Esophagus squamous epithelium (tissue), 5 donors: Measurements from ENCODE around the gene TPSB2. TPM values are rescaled to one million over a fixed set of nuclear protein-coding genes. Genes with fewer than 3 reads are reported as not detected.
"Not testable (repeated sequence)": the region's sequence is repeated elsewhere in the genome, so short reads cannot be mapped to it uniquely, and the experiment has no call there.

Experiments
- DNase-seq: peaks from one replicate; lab custom pipeline; 2025; lab: John Stamatoyannopoulos, UW
- H3K27ac ChIP-seq, 4 donors: fragments of 200-600 bp; sonication (generic); one replicate each; pipeline ENCODE4 v1.5.1; 2016 to 2019; ENCODE audit warnings: mild to moderate bottlenecking in 1 of 4
- H3K27me3 ChIP-seq, 4 donors: fragments of 200-600 bp; sonication (generic); 1 replicate in 3 of 4; 2 replicates in 1 of 4; pipeline versions ENCODE4 v1.5.1 to v1.6.0; 2017 to 2021; ENCODE audit warnings: antibody characterized with exemption in 1 of 4
- H3K36me3 ChIP-seq, 3 donors: fragments of 200-600 bp; sonication (generic); one replicate each; pipeline ENCODE4 v1.5.1; 2016 to 2019
- H3K4me1 ChIP-seq, 3 donors: fragments of 200-600 bp; sonication (generic); one replicate each; pipeline ENCODE4 v1.5.1; 2017 to 2019
- H3K4me3 ChIP-seq, 4 donors: fragments of 200-600 bp; sonication (generic); 1 replicate in 3 of 4; 2 replicates in 1 of 4; pipeline ENCODE4 v1.5.1; 2016 to 2019; ENCODE audit warnings: mild to moderate bottlenecking in 2 of 4, moderate library complexity in 1 of 4
- H3K9me3 ChIP-seq, 3 donors: fragments of 200-600 bp; sonication (generic); one replicate each; pipeline ENCODE4 v1.5.1; 2016 to 2019
- CTCF ChIP-seq, 6 experiments: fragments of 450-650 bp in 4 of 6; fragments of 200-600 bp in 2 of 6; sonication (generic) in 2 of 6; IDR thresholded peaks; one replicate each; pipeline ENCODE4 v1.5.1; 2016 to 2019; ENCODE audit warnings: antibody characterized with exemption in 6 of 6, mild to moderate bottlenecking in 4 of 6, moderate library complexity in 4 of 6
- POLR2A ChIP-seq, 4 donors: fragments of 450-650 bp; IDR thresholded peaks; one replicate each; pipeline ENCODE4 v1.6.1; 2017; ENCODE audit warnings: antibody characterized with exemption in 4 of 4, mild to moderate bottlenecking in 4 of 4, moderate library complexity in 3 of 4
- WGBS, 2 donors: methylation state at CpG; one replicate each; pipeline ENCODE4 v1.1.5; 2018; 5-methylcytosine and 5-hydroxymethylcytosine counted together
- intact Hi-C: fragments of 100-400 bp; cut with DNase I; formaldehyde crosslinking; loops from one replicate; pipeline ENCODE4 v1.15.0; 2022
- total RNA-seq, 4 donors: library from RNA; depleted of rRNA; stranded (reverse); fragments of >200 nt; gene quantifications; one replicate each; pipeline ENCODE4 v1.1.0, GENCODE V29; 2016
- donor health status: DM: yes; HTN: yes; CAD: no.

The TPSB2 gene
- 100 to 1,000 TPM in 1 of 4 donors, 10 to 100 TPM in 2, 1 to 10 TPM in 1; 4.0 to 537 (median 20.2) TPM for total RNA-seq

GRCh38 chr16:1230084-1230470, at the start of gene TPSB2:
Gene TPSB2 (minus strand): TSS chr16:1230184. CDS start chr16:1229951, 233 bp downstream.
- H3K27ac ChIP-seq, H3K36me3 ChIP-seq, H3K4me3 ChIP-seq, DNase-seq, H3K4me1 ChIP-seq, intact Hi-C loops, H3K9me3 ChIP-seq: not testable (repeated sequence)
- WGBS, 2 donors: no CpG with 5 or more reads among the region's 11 CpGs
- peaks cover 0 to 15% (median 0%) of the 10 kb centered on the region in 4 donors for H3K27me3 ChIP-seq

- 64 to 75% methylated on average over 8 to 14 of the region's 30 CpGs for WGBS, 2 donors
- DNase-seq: no peak
- no peak overlapping the region for H3K4me3 ChIP-seq
- H3K27ac ChIP-seq: no peak overlapping the region
- no peaks in the 10 kb centered on the region for H3K4me1 ChIP-seq
- no peaks in the 10 kb centered on the region for H3K9me3 ChIP-seq
- TF ChIP-seq POLR2A (IDR thresholded peaks at IDR 0.05) (no peak), CTCF (IDR thresholded peaks at IDR 0.05) (no peak)
- intact Hi-C loops: no loop called here
- peaks cover 0 to 93% (median 0%) of the 10 kb centered on the region in 4 donors for H3K27me3 ChIP-seq
- no peaks in the 10 kb centered on the region for H3K36me3 ChIP-seq
These were observed 49.3 kb upstream of the TPSB2 start for GRCh38 chr16:1279081-1279944.

GRCh38 chr16:1278477-1278876, 48.5 kb upstream of the TPSB2 start:
- Histone ChIP-seq H3K9me3 (no peaks in the 10 kb centered on the region), H3K4me1 (no peaks in the 10 kb centered on the region), H3K36me3 (no peaks in the 10 kb centered on the region), H3K27me3 (peaks cover 0 to 93% (median 0%) of the 10 kb centered on the region in 4 donors), H3K4me3 (no peak overlapping the region), H3K27ac (no peak overlapping the region)
- TF ChIP-seq POLR2A (IDR thresholded peaks at IDR 0.05) (no peak), CTCF (IDR thresholded peaks at IDR 0.05) (no peak)
- DNase-seq: no peak
- WGBS, 2 donors: 3 to 8% methylated on average over 5 to 6 of the region's 18 CpGs
- intact Hi-C loops: no loop called here

GRCh38 chr16:1277617-1278282, 47.8 kb upstream of the TPSB2 start:
- DNase-seq: no peak
- Histone ChIP-seq H3K36me3 (no peaks in the 10 kb centered on the region), H3K9me3 (no peaks in the 10 kb centered on the region), H3K4me1 (no peaks in the 10 kb centered on the region), H3K4me3 (no peak overlapping the region), H3K27ac (no peak overlapping the region), H3K27me3 (peaks cover 0 to 93% (median 0%) of the 10 kb centered on the region in 4 donors)
- no peak for TF ChIP-seq CTCF (IDR thresholded peaks at IDR 0.05)
- no peak for TF ChIP-seq POLR2A (IDR thresholded peaks at IDR 0.05)
- 32 to 58% methylated on average over 11 to 13 of the region's 21 CpGs for WGBS, 2 donors
- intact Hi-C loops: no loop called here

GRCh38 chr16:1277151-1277598, 47.2 kb upstream of the TPSB2 start:
- Histone ChIP-seq H3K4me1 (peaks cover 0 to 2% (median 0%) of the 10 kb centered on the region in 3 donors), H3K27ac (no peak overlapping the region), H3K27me3 (peaks cover 0 to 94% (median 0%) of the 10 kb centered on the region in 4 donors), H3K9me3 (no peaks in the 10 kb centered on the region), H3K4me3 (no peak overlapping the region), H3K36me3 (no peaks in the 10 kb centered on the region)
- intact Hi-C loops: no loop called here
- TF ChIP-seq CTCF (IDR thresholded peaks at IDR 0.05) (no peak), POLR2A (IDR thresholded peaks at IDR 0.05) (no peak)
- WGBS, 2 donors: 69% methylated on average over 9 of the region's 19 CpGs; no CpG with 5 or more reads in 1 of the 2 donors
- DNase-seq: no peak
